Ascending aorta (tissue), 2 donors: ENCODE results near the gene CDH13. TPM values are rescaled to one million over a fixed set of nuclear protein-coding genes. Genes with fewer than 3 reads are reported as not detected.

Experiments used
- DNase-seq, 2 donors: peaks; one replicate each; pipeline ENCODE4 v3.0.0-alpha.2; 2019; ENCODE audit warnings: low spot score in 2 of 2
- H3K27ac ChIP-seq, 2 donors: fragments of 200-600 bp; sonication (generic); one replicate each; pipeline ENCODE4 v1.5.1; 2016 to 2017; ENCODE audit warnings: mild to moderate bottlenecking in 1 of 2
- H3K27me3 ChIP-seq: fragments of 200-600 bp; sonication (generic); one replicate; pipeline ENCODE4 v1.5.1; 2017
- H3K36me3 ChIP-seq, 2 donors: fragments of 200-600 bp; sonication (generic); one replicate each; pipeline ENCODE4 v1.5.1; 2016
- H3K4me1 ChIP-seq, 2 donors: fragments of 200-600 bp; sonication (generic); one replicate each; pipeline ENCODE4 v1.5.1; 2016 to 2017; ENCODE audit warnings: mild to moderate bottlenecking in 1 of 2
- H3K4me3 ChIP-seq, 2 donors: fragments of 200-600 bp; sonication (generic); one replicate each; pipeline ENCODE4 v1.5.1; 2016 to 2017; ENCODE audit warnings: mild to moderate bottlenecking in 1 of 2
- H3K9me3 ChIP-seq, 2 donors: fragments of 200-600 bp; sonication (generic); one replicate each; pipeline ENCODE4 v1.5.1; 2016
- CTCF ChIP-seq, 3 experiments: fragments of 200-600 bp in 2 of 3; fragments of 450-650 bp in 1 of 3; sonication (generic) in 2 of 3; IDR thresholded peaks; one replicate each; pipeline ENCODE4 v1.5.1; 2016 to 2019; ENCODE audit warnings: antibody characterized with exemption in 3 of 3, mild to moderate bottlenecking in 1 of 3, moderate library complexity in 1 of 3
- intact Hi-C: fragments of 100-400 bp; cut with DNase I; formaldehyde crosslinking; loops from one replicate; pipeline ENCODE4 v1.15.1; 2023
- total RNA-seq: library from RNA; depleted of rRNA; stranded (reverse); fragments of >200 nt; gene quantifications from one replicate; pipeline ENCODE4 v1.1.0, GENCODE V29; 2016

The CDH13 gene
- total RNA-seq, 1 donor from 2014 or later: 160 TPM

GRCh38 chr16:82990155-82990554 lies 363.4 kb downstream of the CDH13 start:
- no peaks in the 10 kb centered on the region for H3K4me1 ChIP-seq
- H3K4me3 ChIP-seq: no peak overlapping the region
- H3K27me3 ChIP-seq: no peaks in the 10 kb centered on the region
- no peak overlapping the region for H3K27ac ChIP-seq
- TF ChIP-seq CTCF (IDR thresholded peaks at IDR 0.05): no peak
- intact Hi-C loops: no loop called here
- no peaks in the 10 kb centered on the region for H3K9me3 ChIP-seq
- no peak for DNase-seq
- no peaks in the 10 kb centered on the region for H3K36me3 ChIP-seq

- H3K9me3 ChIP-seq: no peaks in the 10 kb centered on the region
- DNase-seq: no peak
- H3K27ac ChIP-seq: no peak overlapping the region
- no peak overlapping the region for H3K4me3 ChIP-seq
- TF ChIP-seq CTCF (IDR thresholded peaks at IDR 0.05): no peak
- peaks cover 2 to 9% of the 10 kb centered on the region in 2 donors for H3K4me1 ChIP-seq
- no peaks in the 10 kb centered on the region for H3K27me3 ChIP-seq
- H3K36me3 ChIP-seq: no peaks in the 10 kb centered on the region
- intact Hi-C loops: no loop called here
These were observed 364.6 kb downstream of the CDH13 start for GRCh38 chr16:82991410-82991809.

GRCh38 chr16:82991966-82992675 lies 365.4 kb downstream of the CDH13 start:
- H3K27me3 ChIP-seq: no peaks in the 10 kb centered on the region
- intact Hi-C loops: no loop called here
- H3K4me1 ChIP-seq: peaks cover 3 to 12% of the 10 kb centered on the region in 2 donors
- no peak overlapping the region for H3K4me3 ChIP-seq
- H3K36me3 ChIP-seq: no peaks in the 10 kb centered on the region
- DNase-seq: no peak
- H3K27ac ChIP-seq: no peak overlapping the region
- TF ChIP-seq CTCF (IDR thresholded peaks at IDR 0.05): no peak
- no peaks in the 10 kb centered on the region for H3K9me3 ChIP-seq

- intact Hi-C loops: no loop called here
- Histone ChIP-seq H3K4me1 (peaks cover 3 to 12% of the 10 kb centered on the region in 2 donors), H3K9me3 (no peaks in the 10 kb centered on the region), H3K27ac (no peak overlapping the region), H3K4me3 (no peak overlapping the region), H3K27me3 (no peaks in the 10 kb centered on the region), H3K36me3 (no peaks in the 10 kb centered on the region)
- DNase-seq: no peak
- no peak for TF ChIP-seq CTCF (IDR thresholded peaks at IDR 0.05)
These were observed 366.0 kb downstream of the CDH13 start for GRCh38 chr16:82992786-82993185.

GRCh38 chr16:82993415-82993814 lies 366.6 kb downstream of the CDH13 start:
- Histone ChIP-seq H3K9me3 (no peaks in the 10 kb centered on the region), H3K4me3 (no peak overlapping the region), H3K4me1 (peaks cover 3 to 12% of the 10 kb centered on the region in 2 donors), H3K36me3 (no peaks in the 10 kb centered on the region), H3K27ac (no peak overlapping the region), H3K27me3 (no peaks in the 10 kb centered on the region)
- TF ChIP-seq CTCF (IDR thresholded peaks at IDR 0.05): no peak
- no peak for DNase-seq
- intact Hi-C loops: no loop called here
